OCI-LY7 (cell line): Measurements from ENCODE around the gene PYDC1.

ENCODE experiments used
- EZH2phosphoT487 ChIP-seq: fragments of 200-600 bp; sonication (generic); IDR thresholded peaks from 2 replicates; pipeline ENCODE4 v1.6.1; 2018; ENCODE audit warnings: low read depth, borderline replicate concordance, mild to moderate bottlenecking, mixed run types, antibody characterized with exemption, low read length, moderate library complexity, mixed read lengths
- TF ChIP-seq, protein P1 (sequence below): fragments of 200-600 bp; sonication (generic); conservative IDR thresholded peaks from 2 replicates; pipeline ENCODE4 v1.5.1; 2014; ENCODE audit warnings: mild to moderate bottlenecking, antibody characterized with exemption, low read length, moderate library complexity, mixed read lengths

DNA sequence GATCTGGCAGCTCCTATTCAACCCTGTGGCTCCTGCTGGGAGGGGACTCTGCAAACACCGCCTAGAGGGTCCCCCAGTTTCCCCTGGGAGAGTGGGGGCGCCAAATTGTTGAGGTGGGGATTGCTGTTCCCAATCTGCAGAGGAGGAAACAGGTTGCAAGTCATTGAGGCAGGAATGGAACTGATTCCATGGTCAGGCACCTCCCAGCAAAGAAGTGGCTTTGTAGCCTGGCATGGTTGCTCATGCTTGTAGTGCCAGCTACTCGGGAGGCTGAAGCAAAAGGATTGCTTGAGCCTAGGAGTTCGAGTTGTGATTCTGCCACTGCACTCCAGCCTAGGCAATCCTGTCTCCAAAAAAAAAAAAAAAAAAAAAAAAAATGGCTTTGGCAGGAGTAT, 198 bp upstream of the PYDC1 start:
- TF ChIP-seq, protein P1, sequence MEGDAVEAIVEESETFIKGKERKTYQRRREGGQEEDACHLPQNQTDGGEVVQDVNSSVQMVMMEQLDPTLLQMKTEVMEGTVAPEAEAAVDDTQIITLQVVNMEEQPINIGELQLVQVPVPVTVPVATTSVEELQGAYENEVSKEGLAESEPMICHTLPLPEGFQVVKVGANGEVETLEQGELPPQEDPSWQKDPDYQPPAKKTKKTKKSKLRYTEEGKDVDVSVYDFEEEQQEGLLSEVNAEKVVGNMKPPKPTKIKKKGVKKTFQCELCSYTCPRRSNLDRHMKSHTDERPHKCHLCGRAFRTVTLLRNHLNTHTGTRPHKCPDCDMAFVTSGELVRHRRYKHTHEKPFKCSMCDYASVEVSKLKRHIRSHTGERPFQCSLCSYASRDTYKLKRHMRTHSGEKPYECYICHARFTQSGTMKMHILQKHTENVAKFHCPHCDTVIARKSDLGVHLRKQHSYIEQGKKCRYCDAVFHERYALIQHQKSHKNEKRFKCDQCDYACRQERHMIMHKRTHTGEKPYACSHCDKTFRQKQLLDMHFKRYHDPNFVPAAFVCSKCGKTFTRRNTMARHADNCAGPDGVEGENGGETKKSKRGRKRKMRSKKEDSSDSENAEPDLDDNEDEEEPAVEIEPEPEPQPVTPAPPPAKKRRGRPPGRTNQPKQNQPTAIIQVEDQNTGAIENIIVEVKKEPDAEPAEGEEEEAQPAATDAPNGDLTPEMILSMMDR: no peak
- TF ChIP-seq EZH2phosphoT487: no peak
